GM12878 (cell line): ENCODE results near the gene HRH3. TPM values are rescaled to one million over a fixed set of nuclear protein-coding genes. Genes with fewer than 3 reads are reported as not detected.

Source experiments
- BACH1 ChIP-seq: fragments of 450-650 bp; IDR thresholded peaks from 2 replicates; pipeline ENCODE4 v1.6.1; 2017; ENCODE audit warnings: mild to moderate bottlenecking, borderline replicate concordance
- CTCF ChIP-seq, 3 experiments: IDR thresholded peaks in 2 of 3; conservative IDR thresholded peaks in 1 of 3; 2 replicates each; pipeline ENCODE4 v1.5.1; 2011; ENCODE audit warnings: low read depth in 3 of 3, low read length in 3 of 3, mild to moderate bottlenecking in 3 of 3, control low read depth in 2 of 3, moderate library complexity in 2 of 3, inconsistent platforms in 1 of 3, mixed read lengths in 1 of 3; ENCODE audit not compliant: control insufficient read depth in 2 of 3, insufficient read depth in 1 of 3; ENCODE audit errors: extremely low read depth in 1 of 3
- DPF2 ChIP-seq: fragments of 450-650 bp; IDR thresholded peaks from 2 replicates; pipeline ENCODE4 v1.6.1; 2017; ENCODE audit warnings: mild to moderate bottlenecking
- HCFC1 ChIP-seq: fragments of 150-350 bp; IDR thresholded peaks from 2 replicates; pipeline ENCODE4 v1.6.1; 2014; ENCODE audit warnings: low read length
- HDAC2 ChIP-seq: fragments of 200-600 bp; sonication (generic); IDR thresholded peaks from 2 replicates; pipeline ENCODE4 v1.6.1; 2017
- JUNB ChIP-seq: IDR thresholded peaks from 2 replicates; pipeline ENCODE4 v1.6.1; 2016; ENCODE audit warnings: antibody characterized with exemption, mild to moderate bottlenecking
- MEF2B ChIP-seq: fragments of 450-650 bp; IDR thresholded peaks from 2 replicates; pipeline ENCODE4 v1.6.1; 2018; ENCODE audit warnings: mild to moderate bottlenecking, moderate library complexity; ENCODE audit not compliant: partially characterized antibody, poor library complexity, severe bottlenecking
- MYB ChIP-seq: fragments of 150-350 bp; IDR thresholded peaks from 2 replicates; pipeline ENCODE4 v1.6.1; 2014; ENCODE audit warnings: mild to moderate bottlenecking, low read depth, low read length, borderline replicate concordance
- REST ChIP-seq: IDR thresholded peaks from 2 replicates; pipeline ENCODE4 v1.6.1; 2012; ENCODE audit warnings: mild to moderate bottlenecking, low read depth, low read length
- RFX5 ChIP-seq: IDR thresholded peaks from 2 replicates; pipeline ENCODE4 v1.6.1; 2011; ENCODE audit warnings: low read depth, low read length, improper control_type of control experiment
- RUNX3 ChIP-seq: IDR thresholded peaks from 2 replicates; pipeline ENCODE4 v1.6.1; 2012; ENCODE audit warnings: low read length, inconsistent platforms
- SMAD1 ChIP-seq: fragments of 450-650 bp; IDR thresholded peaks from 2 replicates; pipeline ENCODE4 v1.6.1; 2018; ENCODE audit warnings: mild to moderate bottlenecking, low read depth; ENCODE audit not compliant: partially characterized antibody
- SUPT20H ChIP-seq: IDR thresholded peaks from 2 replicates; pipeline ENCODE4 v1.6.1; 2011; ENCODE audit warnings: low read depth, mild to moderate bottlenecking, low read length, moderate library complexity, borderline replicate concordance; ENCODE audit not compliant: control insufficient read depth
- WRNIP1 ChIP-seq: IDR thresholded peaks from 2 replicates; pipeline ENCODE4 v1.6.1; 2011; ENCODE audit warnings: low read depth, low read length, improper control_type of control experiment, borderline replicate concordance
- YY1 ChIP-seq: IDR thresholded peaks from 2 replicates; pipeline ENCODE4 v1.6.1; 2011; ENCODE audit warnings: low read depth, mild to moderate bottlenecking, low read length
- ZNF274 ChIP-seq: IDR thresholded peaks from one replicate; pipeline ENCODE4 v1.8.0; 2011; ENCODE audit not compliant: insufficient read length, insufficient read depth
- ZNF687 ChIP-seq: fragments of 450-650 bp; IDR thresholded peaks from 2 replicates; pipeline ENCODE4 v1.6.1; 2017; ENCODE audit warnings: mild to moderate bottlenecking, moderate library complexity
- polyA plus RNA-seq, 11 experiments: library from polyadenylated mRNA; depleted of rRNA in 4 of 11; unstranded in 6 of 11; stranded (reverse) in 5 of 11; fragments of >200 nt; fragmentation: Nextera tagmentation in 4 of 11; fragmentation: Illumina TruSeq in 1 of 11; extraction: Ambion mirVana in 4 of 11; extraction: Trizol in 1 of 11; gene quantifications; 1 replicate in 1 of 11; 2 replicates in 10 of 11; pipeline versions ENCODE4 v1.2.1 to v1.2.3, GENCODE V29; 2011 to 2016; ENCODE audit warnings: inconsistent platforms in 2 of 11, missing spikeins in 2 of 11, low read depth in 1 of 11
- total RNA-seq, 4 experiments: library from RNA; depleted of rRNA in 3 of 4; stranded (reverse); fragments of >200 nt in 3 of 4; fragmentation: Illumina TruSeq in 1 of 4; extraction: Trizol in 1 of 4; gene quantifications; 2 replicates each; pipeline versions ENCODE4 v1.2.1 to v1.2.3, GENCODE V29; 2013 to 2021
- TF ChIP-seq, protein P1 (sequence below): IDR thresholded peaks from 2 replicates; pipeline ENCODE4 v1.6.1; 2012; ENCODE audit warnings: low read depth, low read length, improper control_type of control experiment
- TF ChIP-seq, protein P2 (sequence below): fragments of 150-350 bp; IDR thresholded peaks from 2 replicates; pipeline ENCODE4 v1.6.1; 2014; ENCODE audit warnings: mild to moderate bottlenecking, low read depth, low read length

The HRH3 gene
- total and polyA plus RNA-seq, 10 of the 15 experiments (the other 5 are each of a cell fraction or from before 2014, with no cell fraction given): not detected

- TF ChIP-seq, protein P1, sequence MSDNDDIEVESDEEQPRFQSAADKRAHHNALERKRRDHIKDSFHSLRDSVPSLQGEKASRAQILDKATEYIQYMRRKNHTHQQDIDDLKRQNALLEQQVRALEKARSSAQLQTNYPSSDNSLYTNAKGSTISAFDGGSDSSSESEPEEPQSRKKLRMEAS: peak; percentile 58
- TF ChIP-seq ZNF687 (no peak; the same call in 1 of the 2 replicates), MEF2B (no peak), REST (no peak), JUNB (no peak), ZNF274 (no peak), SMAD1 (no peak), HDAC2 (no peak), BACH1 (peak; percentile 41; the same call in 1 of the 2 replicates), SUPT20H (no peak), WRNIP1 (peak; percentile 74; the same call in 1 of the 2 replicates), CTCF (IDR thresholded peaks at IDR 0.05 in 2 of 3, conservative IDR thresholded peaks at IDR 0.05 in 1 of 3; ENCODE audit: control insufficient read depth in 2 of 3, extremely low read depth in 1 of 3, insufficient read depth in 1 of 3, low read depth in 3 of 3, low read length in 3 of 3) (no peak), YY1 (0 out of 2 replicates have a peak, but pooled peaks have one; percentile 28), RUNX3 (no peak), RFX5 (no peak; the same call in 1 of the 2 replicates), HCFC1 (no peak), MYB (no peak), DPF2 (peak; percentile 100)
- TF ChIP-seq, protein P2, sequence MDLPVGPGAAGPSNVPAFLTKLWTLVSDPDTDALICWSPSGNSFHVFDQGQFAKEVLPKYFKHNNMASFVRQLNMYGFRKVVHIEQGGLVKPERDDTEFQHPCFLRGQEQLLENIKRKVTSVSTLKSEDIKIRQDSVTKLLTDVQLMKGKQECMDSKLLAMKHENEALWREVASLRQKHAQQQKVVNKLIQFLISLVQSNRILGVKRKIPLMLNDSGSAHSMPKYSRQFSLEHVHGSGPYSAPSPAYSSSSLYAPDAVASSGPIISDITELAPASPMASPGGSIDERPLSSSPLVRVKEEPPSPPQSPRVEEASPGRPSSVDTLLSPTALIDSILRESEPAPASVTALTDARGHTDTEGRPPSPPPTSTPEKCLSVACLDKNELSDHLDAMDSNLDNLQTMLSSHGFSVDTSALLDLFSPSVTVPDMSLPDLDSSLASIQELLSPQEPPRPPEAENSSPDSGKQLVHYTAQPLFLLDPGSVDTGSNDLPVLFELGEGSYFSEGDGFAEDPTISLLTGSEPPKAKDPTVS: no peak
Measured at GRCh38 chr20:62237801-62238568, 17.9 kb upstream of the HRH3 start, which contains the start of gene OSBPL2 (continued).
